Nephron (organoid): ENCODE measurements around the gene PIAS2.

Experiments
- H3K27ac Mint-ChIP-seq, 3 experiments: 2 replicates each; pipeline ENCODE4 v1.8.0; 2020; ENCODE audit warnings: mixed read lengths in 3 of 3, mild to moderate bottlenecking in 2 of 3, moderate library complexity in 1 of 3
- H3K27me3 Mint-ChIP-seq: 2 replicates; pipeline ENCODE4 v1.8.0; 2021; ENCODE audit warnings: low read depth, mild to moderate bottlenecking, moderate library complexity, mixed read lengths
- H3K36me3 Mint-ChIP-seq: 2 replicates; pipeline ENCODE4 v1.8.0; 2020; ENCODE audit warnings: low read depth, mixed read lengths
- H3K4me1 Mint-ChIP-seq: 2 replicates; pipeline ENCODE4 v1.8.0; 2020; ENCODE audit warnings: mixed read lengths
- H3K4me3 Mint-ChIP-seq, 3 experiments: 2 replicates each; pipeline ENCODE4 v1.8.0; 2020; ENCODE audit warnings: mild to moderate bottlenecking in 3 of 3, mixed read lengths in 3 of 3, moderate library complexity in 2 of 3
- H3K9me3 Mint-ChIP-seq: 2 replicates; pipeline ENCODE4 v1.8.0; 2020; ENCODE audit warnings: mixed read lengths
- CTCF ChIP-seq, 3 experiments: fragments of 200-600 bp; sonication (generic); IDR thresholded peaks; one replicate each; pipeline ENCODE4 v1.5.0; 2021; ENCODE audit warnings: antibody characterized with exemption in 3 of 3; ENCODE audit not compliant: unreplicated experiment in 3 of 3

Gene PIAS2

GRCh38 chr18:46759890-46760289 is 157.4 kb downstream of the PIAS2 start:
- H3K27ac Mint-ChIP-seq, result no peak overlapping the region
- no peaks in the 10 kb centered on the region for H3K9me3 Mint-ChIP-seq
- peaks cover 45% of the 10 kb centered on the region for H3K4me1 Mint-ChIP-seq
- peaks cover 74% of the 10 kb centered on the region for H3K27me3 Mint-ChIP-seq
- H3K36me3 Mint-ChIP-seq, result no peaks in the 10 kb centered on the region
- peak overlapping the region; percentile 4 to 57 (median 19) for H3K4me3 Mint-ChIP-seq
- TF ChIP-seq CTCF (IDR thresholded peaks at IDR 0.05; ENCODE audit: unreplicated experiment in 3 of 3), result no peak

GRCh38 chr18:46756559-46757201 is 160.6 kb downstream of the PIAS2 start, which contains the start of gene ST8SIA5:
ST8SIA5 (minus strand) TSS chr18:46757053; CDS start chr18:46756508, 545 bp downstream.
- peaks cover 46% of the 10 kb centered on the region for H3K4me1 Mint-ChIP-seq
- no peaks in the 10 kb centered on the region for H3K9me3 Mint-ChIP-seq
- peak within 1 kb of the TSS in 1 of 3 experiments; percentile 39 for H3K27ac Mint-ChIP-seq
- H3K27me3 Mint-ChIP-seq, result peaks cover 88% of the 10 kb centered on the region
- no peak for TF ChIP-seq CTCF (IDR thresholded peaks at IDR 0.05; ENCODE audit: unreplicated experiment in 3 of 3)
- H3K36me3 Mint-ChIP-seq, result no peaks in the 10 kb centered on the region
- H3K4me3 Mint-ChIP-seq, result peak within 1 kb of the TSS; percentile 86 to 89 (median 87)

GRCh38 chr18:46756025-46756558 is 161.2 kb downstream of the PIAS2 start:
- Mint-ChIP-seq H3K9me3 (no peaks in the 10 kb centered on the region), H3K27ac (no peak overlapping the region), H3K27me3 (peaks cover 86% of the 10 kb centered on the region), H3K4me3 (peak overlapping the region; percentile 60 to 79 (median 77)), H3K4me1 (peaks cover 44% of the 10 kb centered on the region), H3K36me3 (no peaks in the 10 kb centered on the region)
- no peak for TF ChIP-seq CTCF (IDR thresholded peaks at IDR 0.05; ENCODE audit: unreplicated experiment in 3 of 3)

GRCh38 chr18:46755315-46756024 is 161.8 kb downstream of the PIAS2 start:
- Mint-ChIP-seq H3K9me3 (no peaks in the 10 kb centered on the region), H3K27ac (no peak overlapping the region)
- peak in 1 of 3 experiments; percentile 9 for TF ChIP-seq CTCF (IDR thresholded peaks at IDR 0.05; ENCODE audit: unreplicated experiment in 3 of 3)

GRCh38 chr18:46754661-46755292 is 162.5 kb downstream of the PIAS2 start:
- peaks cover 31% of the 10 kb centered on the region for H3K4me1 Mint-ChIP-seq
- no peak overlapping the region for H3K27ac Mint-ChIP-seq
- no peaks in the 10 kb centered on the region for H3K36me3 Mint-ChIP-seq
- no peaks in the 10 kb centered on the region for H3K9me3 Mint-ChIP-seq
- TF ChIP-seq CTCF (IDR thresholded peaks at IDR 0.05; ENCODE audit: unreplicated experiment in 3 of 3), result peak in 1 of 3 experiments; percentile 37
- H3K27me3 Mint-ChIP-seq, result peaks cover 74% of the 10 kb centered on the region
- peak overlapping the region; percentile 60 to 79 (median 77) for H3K4me3 Mint-ChIP-seq

More at GRCh38 chr18:46755315-46756024, 161.8 kb downstream of the PIAS2 start:
- peaks cover 38% of the 10 kb centered on the region for H3K4me1 Mint-ChIP-seq
- H3K4me3 Mint-ChIP-seq, result peak overlapping the region; percentile 60 to 79 (median 77)
- peaks cover 81% of the 10 kb centered on the region for H3K27me3 Mint-ChIP-seq
- H3K36me3 Mint-ChIP-seq, result no peaks in the 10 kb centered on the region
